ENCODE data around the gene SMYD4.
"Not testable (repeated sequence)": the region's sequence is repeated elsewhere in the genome, so short reads cannot be mapped to it uniquely, and the experiment has no call there.

SMYD4 gene

GRCh38 chr17:1782171-1782567 lies 47.5 kb downstream of the SMYD4 start:
- peak overlapping the region; percentile 63 for H3K27ac Mint-ChIP-seq

DNA sequence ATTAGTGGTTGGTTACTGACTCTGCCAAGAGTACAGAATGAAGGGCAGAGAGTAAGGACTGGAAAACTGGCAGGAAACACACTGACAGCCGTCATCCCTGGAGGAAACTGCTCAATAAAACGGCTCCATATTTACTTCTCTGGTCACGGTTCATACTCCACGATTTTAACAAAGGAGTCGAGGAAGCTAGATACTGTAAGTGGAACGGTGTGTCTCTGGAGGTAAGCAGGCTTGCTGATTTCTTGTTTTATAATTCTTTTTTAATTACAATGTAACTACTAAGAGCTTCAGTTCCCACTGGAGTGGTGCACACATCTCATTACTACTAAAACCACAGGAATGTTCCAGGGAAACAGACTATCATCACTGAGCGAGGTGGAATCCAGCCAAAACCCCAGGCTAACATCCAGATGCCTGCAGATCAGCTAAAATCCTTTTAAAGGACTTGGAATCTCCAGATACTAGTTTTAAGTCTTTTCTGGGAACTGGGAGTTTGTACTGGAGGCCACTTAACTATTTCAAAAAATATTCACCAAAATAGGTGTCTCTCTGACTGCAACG lies 50.1 kb downstream of the SMYD4 start:
- Mint-ChIP-seq H3K9me3 (no peaks in the 10 kb centered on the region), H3K4me3 (no peak overlapping the region), H3K27me3 (no peaks in the 10 kb centered on the region), H3K4me1 (ENCODE audit: low read depth) (no peaks in the 10 kb centered on the region), H3K27ac (no peak overlapping the region), H3K36me3 (ENCODE audit: low read depth) (peaks cover 86% of the 10 kb centered on the region)
- no peak for DNase-seq

More at GRCh38 chr17:1782171-1782567, 47.5 kb downstream of the SMYD4 start:
- no peaks in the 10 kb centered on the region for H3K27me3 Mint-ChIP-seq
- H3K4me3 Mint-ChIP-seq: no peak overlapping the region
- DNase-seq: no peak
- H3K36me3 Mint-ChIP-seq (ENCODE audit: low read depth): peaks cover 83% of the 10 kb centered on the region
- H3K9me3 Mint-ChIP-seq: no peaks in the 10 kb centered on the region
- no peaks in the 10 kb centered on the region for H3K4me1 Mint-ChIP-seq (ENCODE audit: low read depth)

- no peak overlapping the region for H3K4me3 Mint-ChIP-seq
- no peaks in the 10 kb centered on the region for H3K27me3 Mint-ChIP-seq
- no peak for DNase-seq
- H3K27ac Mint-ChIP-seq: no peak overlapping the region
- H3K36me3 Mint-ChIP-seq (ENCODE audit: low read depth): peaks cover 61% of the 10 kb centered on the region
- peaks cover 4% of the 10 kb centered on the region for H3K4me1 Mint-ChIP-seq (ENCODE audit: low read depth)
- no peaks in the 10 kb centered on the region for H3K9me3 Mint-ChIP-seq
These were observed 52.8 kb downstream of the SMYD4 start for GRCh38 chr17:1776857-1777256.

GRCh38 chr17:1776328-1776727 lies 53.4 kb downstream of the SMYD4 start:
- Mint-ChIP-seq H3K4me1 (ENCODE audit: low read depth) (peaks cover 4% of the 10 kb centered on the region), H3K27me3 (no peaks in the 10 kb centered on the region), H3K27ac (no peak overlapping the region), H3K36me3 (ENCODE audit: low read depth) (peaks cover 56% of the 10 kb centered on the region), H3K4me3 (no peak overlapping the region), H3K9me3 (no peaks in the 10 kb centered on the region)
- DNase-seq: no peak

DNA sequence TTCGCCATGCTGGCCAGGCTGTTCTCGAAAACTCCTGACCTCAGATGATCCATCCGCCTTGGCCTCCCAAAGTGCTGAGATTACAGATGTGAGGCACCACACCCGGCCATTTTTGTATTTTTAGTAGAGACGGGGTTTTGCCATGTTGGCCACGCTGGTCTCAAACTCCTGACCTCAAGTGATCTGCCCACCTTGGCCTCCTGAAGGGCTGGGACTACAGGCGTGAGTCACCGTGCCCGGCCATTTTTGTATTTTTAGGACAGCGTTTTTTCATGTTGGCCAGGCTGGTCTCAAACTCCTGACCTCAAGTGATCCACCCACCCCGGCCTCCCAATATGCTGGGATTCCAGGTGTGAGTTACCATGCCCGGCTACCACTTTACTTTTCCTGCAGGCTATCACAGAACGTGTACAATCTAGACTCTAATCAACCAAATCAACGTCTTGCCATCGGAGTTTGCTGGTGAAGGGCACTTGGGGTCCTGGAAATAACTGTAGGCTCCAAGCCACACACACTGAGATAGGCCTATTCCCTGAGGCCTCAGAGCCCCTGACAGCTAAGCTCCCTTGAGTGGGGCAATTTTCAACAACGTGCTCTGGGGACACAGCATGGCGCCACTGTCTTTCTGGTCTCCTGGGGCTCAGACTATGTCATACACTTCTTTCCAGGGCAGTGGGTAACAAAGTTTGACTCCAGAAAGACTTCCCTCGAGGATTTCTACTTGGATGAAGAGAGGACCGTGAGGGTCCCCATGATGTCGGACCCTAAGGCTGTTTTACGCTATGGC lies 55.1 kb downstream of the SMYD4 start:
- no peak overlapping the region for H3K4me3 Mint-ChIP-seq
- H3K9me3 Mint-ChIP-seq: no peaks in the 10 kb centered on the region
- peaks cover 42% of the 10 kb centered on the region for H3K36me3 Mint-ChIP-seq (ENCODE audit: low read depth)
- peaks cover 14% of the 10 kb centered on the region for H3K4me1 Mint-ChIP-seq (ENCODE audit: low read depth)
- peak overlapping the region; percentile 29 for H3K27ac Mint-ChIP-seq
- DNase-seq: no peak
- no peaks in the 10 kb centered on the region for H3K27me3 Mint-ChIP-seq

DNA sequence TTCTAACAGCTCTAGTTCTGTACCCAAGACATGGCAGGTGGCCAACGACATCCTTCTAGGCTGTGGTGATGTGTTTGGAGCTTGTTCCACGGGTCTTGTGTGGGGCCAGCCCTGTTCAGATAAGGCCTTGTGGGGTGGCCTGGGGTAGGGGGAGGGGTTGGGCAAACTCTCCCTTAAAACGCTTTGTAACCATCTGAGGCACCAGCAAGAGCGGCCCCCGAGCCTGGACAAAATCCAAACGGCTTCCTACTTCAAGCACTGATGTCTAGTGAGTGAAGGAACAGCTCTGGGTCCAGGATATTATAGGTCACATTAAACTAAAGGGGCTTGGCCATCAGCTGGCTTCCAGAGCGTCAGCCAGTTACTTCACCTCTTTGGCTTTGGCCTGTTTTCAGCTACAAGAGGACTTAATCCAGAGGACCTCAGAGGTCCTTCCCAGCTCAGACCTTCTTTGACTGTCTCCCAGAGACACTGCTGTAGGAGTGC lies 56.0 kb downstream of the SMYD4 start:
- DNase-seq: no peak
- Mint-ChIP-seq H3K27ac (peak overlapping the region; percentile 47), H3K27me3 (no peaks in the 10 kb centered on the region), H3K36me3 (ENCODE audit: low read depth) (peaks cover 37% of the 10 kb centered on the region), H3K4me3 (no peak overlapping the region), H3K4me1 (ENCODE audit: low read depth) (peaks cover 17% of the 10 kb centered on the region), H3K9me3 (no peaks in the 10 kb centered on the region)

GRCh38 chr17:1773000-1773695 lies 56.6 kb downstream of the SMYD4 start:
- H3K9me3 Mint-ChIP-seq, H3K4me3 Mint-ChIP-seq, H3K27me3 Mint-ChIP-seq, DNase-seq: not testable (repeated sequence)
- Mint-ChIP-seq H3K36me3 (ENCODE audit: low read depth) (peaks cover 31% of the 10 kb centered on the region), H3K4me1 (ENCODE audit: low read depth) (peaks cover 17% of the 10 kb centered on the region), H3K27ac (peak overlapping the region; percentile 68)

DNA sequence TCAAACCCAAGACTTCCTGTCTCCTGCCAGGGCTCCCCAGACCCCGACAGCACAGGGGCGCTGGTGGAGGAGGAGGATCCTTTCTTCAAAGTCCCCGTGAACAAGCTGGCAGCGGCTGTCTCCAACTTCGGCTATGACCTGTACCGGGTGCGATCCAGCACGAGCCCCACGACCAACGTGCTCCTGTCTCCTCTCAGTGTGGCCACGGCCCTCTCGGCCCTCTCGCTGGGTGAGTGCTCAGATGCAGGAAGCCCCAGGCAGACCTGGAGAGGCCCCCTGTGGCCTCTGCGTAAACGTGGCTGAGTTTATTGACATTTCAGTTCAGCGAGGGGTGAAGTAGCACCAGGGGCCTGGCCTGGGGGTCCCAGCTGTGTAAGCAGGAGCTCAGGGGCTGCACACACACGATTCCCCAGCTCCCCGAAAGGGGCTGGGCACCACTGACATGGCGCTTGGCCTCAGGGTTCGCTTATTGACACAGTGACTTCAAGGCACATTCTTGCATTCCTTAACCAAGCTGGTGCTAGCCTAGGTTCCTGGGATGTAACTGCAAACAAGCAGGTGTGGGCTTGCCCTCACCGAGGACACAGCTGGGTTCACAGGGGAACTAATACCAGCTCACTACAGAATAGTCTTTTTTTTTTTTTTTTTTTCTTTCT lies 59.8 kb downstream of the SMYD4 start:
- Mint-ChIP-seq H3K36me3 (ENCODE audit: low read depth) (peaks cover 5% of the 10 kb centered on the region), H3K4me3 (peak overlapping the region; percentile 36), H3K27ac (peak overlapping the region; percentile 69), H3K9me3 (no peaks in the 10 kb centered on the region), H3K4me1 (ENCODE audit: low read depth) (peaks cover 22% of the 10 kb centered on the region), H3K27me3 (no peaks in the 10 kb centered on the region)
- peak; percentile 58 for DNase-seq

GRCh38 chr17:1767358-1767757 lies 62.3 kb downstream of the SMYD4 start:
- no peak for DNase-seq
- Mint-ChIP-seq H3K4me1 (ENCODE audit: low read depth) (peaks cover 41% of the 10 kb centered on the region), H3K36me3 (ENCODE audit: low read depth) (no peaks in the 10 kb centered on the region), H3K9me3 (no peaks in the 10 kb centered on the region), H3K27me3 (no peaks in the 10 kb centered on the region), H3K27ac (no peak overlapping the region), H3K4me3 (no peak overlapping the region)

- Mint-ChIP-seq H3K27me3 (no peaks in the 10 kb centered on the region), H3K4me1 (ENCODE audit: low read depth) (peaks cover 49% of the 10 kb centered on the region), H3K36me3 (ENCODE audit: low read depth) (no peaks in the 10 kb centered on the region), H3K4me3 (no peak overlapping the region), H3K27ac (no peak overlapping the region), H3K9me3 (no peaks in the 10 kb centered on the region)
- DNase-seq: no peak
These were observed 63.1 kb downstream of the SMYD4 start for GRCh38 chr17:1766382-1767135.

DNA sequence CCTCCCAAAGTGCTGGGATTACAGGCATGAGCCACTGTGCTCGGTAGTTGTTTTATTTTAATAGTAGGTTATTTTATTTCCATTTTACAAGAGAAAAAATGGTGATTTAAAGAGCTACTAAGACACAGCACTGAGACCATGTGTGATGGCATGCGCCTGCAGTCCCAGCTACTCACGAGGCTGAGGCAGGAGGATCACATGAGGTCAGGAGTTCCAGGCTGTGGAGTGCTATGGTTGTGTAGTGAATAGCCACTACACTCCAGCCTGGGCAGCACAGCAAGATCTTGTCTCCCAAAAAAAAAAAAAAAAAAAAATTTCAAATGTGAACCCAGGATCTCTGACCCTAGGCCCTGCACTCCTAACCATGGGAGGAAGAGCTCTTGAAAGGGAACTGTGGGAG lies 64.1 kb downstream of the SMYD4 start:
- no peak overlapping the region for H3K4me3 Mint-ChIP-seq
- no peaks in the 10 kb centered on the region for H3K27me3 Mint-ChIP-seq
- no peaks in the 10 kb centered on the region for H3K9me3 Mint-ChIP-seq
- no peaks in the 10 kb centered on the region for H3K36me3 Mint-ChIP-seq (ENCODE audit: low read depth)
- H3K27ac Mint-ChIP-seq: no peak overlapping the region
- DNase-seq: no peak
- H3K4me1 Mint-ChIP-seq (ENCODE audit: low read depth): peaks cover 47% of the 10 kb centered on the region

GRCh38 chr17:1764705-1765104 lies 65.0 kb downstream of the SMYD4 start:
- not testable (repeated sequence) for DNase-seq; H3K27me3 Mint-ChIP-seq; H3K36me3 Mint-ChIP-seq (ENCODE audit: low read depth); H3K4me3 Mint-ChIP-seq; H3K9me3 Mint-ChIP-seq
- Mint-ChIP-seq H3K4me1 (ENCODE audit: low read depth) (peaks cover 42% of the 10 kb centered on the region), H3K27ac (peak overlapping the region; percentile 76)

GRCh38 chr17:1764284-1764683 lies 65.4 kb downstream of the SMYD4 start:
- Mint-ChIP-seq H3K27ac (peak overlapping the region; percentile 76), H3K9me3 (no peaks in the 10 kb centered on the region), H3K27me3 (no peaks in the 10 kb centered on the region), H3K4me3 (peak overlapping the region; percentile 1), H3K4me1 (ENCODE audit: low read depth) (peaks cover 38% of the 10 kb centered on the region), H3K36me3 (ENCODE audit: low read depth) (no peaks in the 10 kb centered on the region)
- DNase-seq: peak; percentile 70
